Subcutaneous abdominal adipose tissue (tissue), 5 donors: ENCODE measurements around the gene MALRD1.
"Not testable (repeated sequence)": the region's sequence is repeated elsewhere in the genome, so short reads cannot be mapped to it uniquely, and the experiment has no call there.

ENCODE experiments used
- H3K27ac ChIP-seq: one replicate; pipeline ENCODE4 v1.7.0; 2013; ENCODE audit warnings: low read depth, mild to moderate bottlenecking, inconsistent platforms, low read length, moderate library complexity
- H3K27me3 ChIP-seq, 5 donors: one replicate each; pipeline ENCODE4 v1.7.0; 2013; ENCODE audit warnings: low read length in 5 of 5, inconsistent platforms in 1 of 5; ENCODE audit not compliant: control insufficient read depth in 5 of 5, insufficient read depth in 4 of 5
- H3K36me3 ChIP-seq, 5 donors: one replicate each; pipeline ENCODE4 v1.7.0; 2013; ENCODE audit warnings: low read length in 5 of 5; ENCODE audit not compliant: control insufficient read depth in 5 of 5, insufficient read depth in 5 of 5
- H3K4me1 ChIP-seq, 5 donors: one replicate each; pipeline ENCODE4 v1.7.0; 2013; ENCODE audit warnings: low read length in 5 of 5, mild to moderate bottlenecking in 3 of 5, moderate library complexity in 1 of 5; ENCODE audit not compliant: control insufficient read depth in 5 of 5, insufficient read depth in 5 of 5
- H3K4me3 ChIP-seq, 5 donors: one replicate each; pipeline ENCODE4 v1.7.0; 2013; ENCODE audit warnings: low read length in 5 of 5, low read depth in 1 of 5
- H3K9ac ChIP-seq, 5 donors: one replicate each; pipeline ENCODE4 v1.7.0; 2013; ENCODE audit warnings: low read length in 5 of 5, mild to moderate bottlenecking in 4 of 5, moderate library complexity in 3 of 5
- H3K9me3 ChIP-seq, 5 donors: one replicate each; pipeline ENCODE4 v1.7.0; 2013; ENCODE audit warnings: low read length in 5 of 5; ENCODE audit not compliant: control insufficient read depth in 5 of 5
- donor health status: healthy.
- donor health status: healthy.
- donor health status: healthy.
- donor health status: healthy.
- donor health status: healthy.

MALRD1 gene

DNA sequence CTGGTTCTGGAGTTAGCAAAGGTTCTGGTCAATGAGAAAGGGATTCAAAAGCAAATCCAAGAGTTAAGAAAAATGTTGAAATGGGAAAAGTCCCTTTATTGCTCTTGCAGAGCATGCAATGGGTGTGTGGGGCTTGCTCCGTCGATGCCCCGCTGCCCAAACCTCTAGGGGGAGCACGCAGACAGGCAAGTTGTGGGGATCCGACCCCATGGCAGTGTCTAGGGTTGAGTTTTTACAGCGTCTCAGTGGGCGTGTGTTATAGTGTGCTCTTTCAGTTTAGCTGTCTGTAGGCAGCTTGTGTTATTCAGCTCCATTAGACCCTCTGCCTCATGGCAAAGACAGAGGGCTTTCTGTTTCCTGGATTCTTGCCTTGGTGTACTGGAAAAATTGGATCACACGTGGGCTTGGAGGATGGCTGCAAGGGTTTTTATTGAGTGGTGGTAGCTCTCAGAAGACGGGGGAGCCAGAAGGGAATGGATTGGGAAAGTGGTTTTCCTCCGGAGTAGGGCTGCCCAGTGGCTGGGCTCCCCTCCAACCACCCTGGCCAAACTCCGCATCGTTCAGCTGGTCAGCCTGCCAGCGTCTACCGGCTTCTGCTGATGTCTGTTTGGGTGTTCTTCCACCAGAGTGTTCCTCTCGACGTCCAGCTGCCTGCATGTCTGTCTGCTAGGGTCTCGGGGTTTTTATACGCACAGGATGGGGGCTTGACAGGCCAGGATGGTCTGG, 665.4 kb downstream of the MALRD1 start:
- Histone ChIP-seq H3K36me3 (no peaks in the 10 kb centered on the region), H3K4me3 (peak overlapping the region in 2 of 5 donors; percentile 17 to 38), H3K27ac (no peak overlapping the region), H3K9ac (no peak overlapping the region), H3K9me3 (peaks cover 7 to 12% (median 10%) of the 10 kb centered on the region in 5 donors), H3K4me1 (peaks cover 0 to 6% (median 0%) of the 10 kb centered on the region in 5 donors), H3K27me3 (no peaks in the 10 kb centered on the region)

DNA sequence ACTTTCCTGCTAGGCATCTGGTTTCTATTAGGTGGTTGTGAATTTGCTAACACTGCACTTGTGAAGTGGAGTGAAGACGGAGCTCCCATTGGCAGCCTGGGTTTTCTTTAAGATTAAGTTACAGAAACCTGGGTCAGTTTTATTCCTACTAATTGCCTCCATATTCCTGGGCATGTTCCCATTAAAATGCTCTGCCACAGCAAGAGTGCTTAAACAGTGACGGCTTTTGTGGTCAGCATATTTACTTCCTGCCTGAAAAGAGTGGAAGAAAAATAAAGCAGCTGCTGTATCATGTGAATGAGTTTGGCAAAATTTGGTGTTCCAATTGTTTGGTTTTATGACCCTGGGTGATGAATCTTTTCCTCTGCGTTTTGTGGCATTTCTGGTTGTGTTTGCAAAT, 670.7 kb downstream of the MALRD1 start:
- no peak overlapping the region for H3K4me3 ChIP-seq
- peaks cover 0 to 3% (median 0%) of the 10 kb centered on the region in 5 donors for H3K9me3 ChIP-seq
- H3K36me3 ChIP-seq = no peaks in the 10 kb centered on the region
- H3K27me3 ChIP-seq = no peaks in the 10 kb centered on the region
- H3K9ac ChIP-seq = no peak overlapping the region
- no peak overlapping the region for H3K27ac ChIP-seq
- peaks cover 0 to 5% (median 0%) of the 10 kb centered on the region in 5 donors for H3K4me1 ChIP-seq

DNA sequence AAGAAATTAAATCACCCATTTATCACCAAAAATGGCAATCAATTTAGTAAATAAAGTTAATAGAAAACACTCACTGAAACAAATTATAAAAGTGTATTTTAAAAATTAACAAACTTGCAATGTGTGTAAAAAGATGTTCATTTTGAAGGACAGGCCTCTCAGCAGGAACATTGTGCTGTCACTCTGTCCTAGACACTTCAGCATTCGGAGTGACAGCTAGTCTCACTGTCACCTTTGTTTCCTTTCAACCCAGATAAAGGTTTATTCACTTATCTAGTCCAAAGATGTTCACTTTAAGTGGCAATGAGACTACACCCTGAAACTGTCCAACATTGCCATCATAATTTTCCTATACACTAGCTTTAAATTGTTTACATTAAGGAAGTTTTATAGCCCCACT, 675.7 kb downstream of the MALRD1 start:
- Histone ChIP-seq H3K27ac (no peak overlapping the region), H3K9ac (no peak overlapping the region), H3K4me1 (peaks cover 0 to 3% (median 0%) of the 10 kb centered on the region in 5 donors), H3K4me3 (no peak overlapping the region), H3K27me3 (no peaks in the 10 kb centered on the region), H3K9me3 (no peaks in the 10 kb centered on the region), H3K36me3 (no peaks in the 10 kb centered on the region)

DNA sequence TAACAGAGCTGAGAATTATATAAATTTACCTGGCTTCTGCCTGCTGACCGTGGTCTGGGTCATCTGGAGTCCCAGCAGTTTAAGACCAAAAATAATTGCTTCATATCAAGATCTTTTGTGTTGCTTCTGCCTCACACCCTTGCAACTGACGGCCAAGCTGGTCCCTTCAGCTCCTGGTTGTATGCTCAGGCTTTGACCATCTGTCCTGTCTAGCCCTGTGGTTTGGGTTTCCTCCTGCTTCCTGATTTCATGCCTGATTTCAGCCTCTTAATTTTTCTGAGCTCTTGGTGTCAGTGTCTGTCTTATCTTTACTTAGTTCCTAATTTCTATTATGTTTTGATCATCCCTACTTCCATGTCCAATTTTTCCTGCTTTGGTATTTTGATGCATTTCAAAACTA, 679.8 kb downstream of the MALRD1 start:
- Histone ChIP-seq H3K4me3 (no peak overlapping the region), H3K9ac (no peak overlapping the region)

DNA sequence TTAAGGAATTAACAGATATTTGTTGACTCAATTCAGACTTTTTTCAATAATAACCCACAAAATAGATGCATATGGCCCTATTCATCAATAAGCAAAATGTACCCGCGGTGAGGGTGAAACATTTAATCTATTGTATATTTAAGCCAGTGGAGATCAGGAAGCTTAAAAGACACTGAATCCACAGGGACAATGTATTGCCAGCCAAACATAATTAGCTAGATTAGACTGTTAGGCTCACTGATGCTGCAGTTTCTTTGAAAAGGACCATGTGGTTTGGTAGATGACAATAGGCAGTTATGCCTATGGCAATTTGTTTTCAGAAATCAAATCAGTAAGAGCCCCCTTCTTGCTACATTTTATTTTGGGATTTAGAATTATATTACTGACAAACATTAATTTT, 680.4 kb downstream of the MALRD1 start:
- no peak overlapping the region for H3K9ac ChIP-seq
- H3K9me3 ChIP-seq = no peaks in the 10 kb centered on the region
- no peak overlapping the region for H3K4me3 ChIP-seq
- H3K27me3 ChIP-seq = no peaks in the 10 kb centered on the region
- H3K4me1 ChIP-seq = no peaks in the 10 kb centered on the region
- no peaks in the 10 kb centered on the region for H3K36me3 ChIP-seq
- no peak overlapping the region for H3K27ac ChIP-seq

More for the DNA sequence above, 679.8 kb downstream of the MALRD1 start:
- Histone ChIP-seq H3K4me1 (no peaks in the 10 kb centered on the region), H3K27ac (no peak overlapping the region), H3K27me3 (no peaks in the 10 kb centered on the region), H3K36me3 (no peaks in the 10 kb centered on the region), H3K9me3 (no peaks in the 10 kb centered on the region)

DNA sequence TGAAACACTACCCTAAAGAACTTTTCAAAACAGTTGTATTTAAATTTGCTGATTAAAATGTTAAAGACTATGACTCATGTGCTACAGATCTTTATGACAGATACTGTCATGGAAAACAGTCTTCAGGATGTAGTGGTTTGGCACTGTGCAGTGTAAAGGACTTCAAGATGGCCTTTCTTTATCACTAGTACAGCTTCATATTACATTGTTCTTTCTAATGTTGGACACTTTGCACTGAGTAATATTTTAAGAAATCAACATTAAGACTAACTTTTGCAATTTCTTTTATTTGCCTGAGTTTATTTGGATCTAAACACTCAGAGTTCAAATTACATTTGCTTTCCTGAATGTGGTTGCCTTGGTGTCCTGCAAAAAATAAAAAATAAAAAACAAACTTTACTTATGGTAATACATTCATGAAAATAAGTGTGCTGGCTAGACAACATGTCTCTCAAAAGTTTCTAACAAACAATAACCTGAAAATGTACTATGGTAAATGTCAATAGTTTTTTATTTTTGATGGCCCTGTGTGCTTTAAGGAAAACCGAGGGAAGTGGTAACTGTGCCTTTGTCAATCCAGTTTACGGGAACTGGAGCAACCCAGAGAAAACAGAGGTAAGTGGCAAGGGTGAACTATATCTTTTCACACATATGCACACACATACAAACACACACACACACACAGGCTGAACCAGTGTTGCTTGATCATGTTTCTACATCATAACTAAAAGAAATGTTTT, 681.7 kb downstream of the MALRD1 start:
- H3K27me3 ChIP-seq = no peaks in the 10 kb centered on the region
- H3K9ac ChIP-seq = no peak overlapping the region
- H3K36me3 ChIP-seq = no peaks in the 10 kb centered on the region
- no peaks in the 10 kb centered on the region for H3K9me3 ChIP-seq
- H3K27ac ChIP-seq = no peak overlapping the region
- H3K4me1 ChIP-seq = no peaks in the 10 kb centered on the region
- H3K4me3 ChIP-seq = no peak overlapping the region

DNA sequence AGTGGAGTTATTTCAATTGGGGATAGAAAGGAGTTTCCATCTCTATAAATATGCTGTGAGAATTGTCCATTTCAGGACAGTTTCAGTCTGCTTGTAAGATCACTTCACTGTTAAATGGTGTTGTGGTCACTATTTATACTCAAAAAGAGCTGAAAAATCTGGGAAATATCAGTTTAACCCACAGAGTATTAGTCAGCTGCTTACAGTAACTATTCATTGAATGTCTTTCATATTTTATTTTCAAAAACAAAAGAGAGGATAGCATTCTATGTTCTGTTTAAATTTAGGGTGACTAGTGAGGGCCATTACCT, 682.3 kb downstream of the MALRD1 start:
- Histone ChIP-seq H3K4me3 (no peak overlapping the region), H3K9ac (no peak overlapping the region), H3K36me3 (no peaks in the 10 kb centered on the region), H3K27ac (no peak overlapping the region), H3K9me3 (no peaks in the 10 kb centered on the region), H3K4me1 (no peaks in the 10 kb centered on the region), H3K27me3 (no peaks in the 10 kb centered on the region)

DNA sequence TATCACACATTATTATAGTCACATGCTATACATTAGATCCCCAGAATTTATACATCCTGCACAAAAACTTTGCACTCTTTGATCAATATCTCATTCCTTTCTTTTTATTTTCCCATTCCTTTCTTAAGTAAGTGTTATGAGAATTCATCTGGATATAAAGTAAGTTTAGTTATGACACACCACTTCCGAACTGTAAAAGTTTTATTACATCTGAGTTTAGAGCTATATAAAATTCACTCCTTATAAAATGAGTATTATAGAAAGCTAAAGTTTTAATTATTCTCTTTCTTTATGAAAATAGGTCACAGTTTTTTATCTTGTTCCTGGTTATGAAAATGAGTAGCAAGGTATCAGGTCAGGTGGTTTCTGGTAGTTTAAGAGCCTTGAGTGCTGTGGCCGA, 683.0 kb downstream of the MALRD1 start:
- Histone ChIP-seq H3K4me3 (no peak overlapping the region), H3K27me3 (no peaks in the 10 kb centered on the region), H3K4me1 (no peaks in the 10 kb centered on the region), H3K36me3 (no peaks in the 10 kb centered on the region), H3K9me3 (no peaks in the 10 kb centered on the region), H3K27ac (no peak overlapping the region), H3K9ac (no peak overlapping the region)

DNA sequence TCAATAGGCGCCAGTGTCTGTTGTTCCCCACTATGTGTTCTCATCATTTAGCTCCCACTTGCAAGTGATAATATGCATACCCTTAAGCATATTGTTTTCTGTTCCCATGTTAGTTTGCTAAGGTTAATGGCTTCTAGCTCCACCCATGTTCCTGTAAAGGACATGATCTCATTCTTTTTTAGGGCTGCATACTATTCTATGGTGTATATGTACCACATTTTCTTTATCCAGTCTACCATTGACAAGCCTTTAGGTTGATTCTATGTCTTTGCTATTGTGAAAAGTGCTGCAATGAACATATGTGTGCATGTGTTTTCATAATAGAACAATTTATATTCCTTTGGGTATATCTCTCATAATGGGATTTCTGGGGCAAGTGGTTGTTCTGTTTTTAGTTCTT, 689.8 kb downstream of the MALRD1 start:
- H3K27me3 ChIP-seq = no peaks in the 10 kb centered on the region
- peaks cover 0 to 4% (median 0%) of the 10 kb centered on the region in 5 donors for H3K9me3 ChIP-seq
- no peaks in the 10 kb centered on the region for H3K4me1 ChIP-seq
- H3K27ac ChIP-seq = no peak overlapping the region
- no peak overlapping the region for H3K9ac ChIP-seq
- H3K36me3 ChIP-seq = no peaks in the 10 kb centered on the region
- H3K4me3 ChIP-seq = no peak overlapping the region

DNA sequence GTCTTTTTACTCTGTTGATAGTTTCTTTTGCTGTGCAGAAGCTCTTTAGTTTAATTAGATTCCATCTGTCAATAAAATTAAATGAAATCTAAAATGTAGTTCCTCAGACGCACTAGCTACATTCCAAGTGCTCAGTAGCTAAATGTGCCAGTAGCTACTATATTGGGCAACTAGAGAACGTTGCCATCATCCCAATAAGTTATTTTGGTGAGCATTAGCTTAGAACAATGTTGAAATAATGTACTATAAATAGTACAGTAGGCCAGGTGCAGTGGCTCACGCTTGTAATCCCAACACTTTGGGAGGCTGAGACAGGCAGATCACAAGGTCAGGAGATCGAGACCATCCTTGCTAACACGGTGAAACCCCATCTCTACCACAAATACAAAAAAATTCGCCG, 690.6 kb downstream of the MALRD1 start:
- H3K27ac ChIP-seq, H3K4me1 ChIP-seq, H3K4me3 ChIP-seq, H3K27me3 ChIP-seq, H3K9ac ChIP-seq, H3K9me3 ChIP-seq, H3K36me3 ChIP-seq: not testable (repeated sequence)
